Measurements from ENCODE around the gene HCAR3. TPM values are rescaled to one million over a fixed set of nuclear protein-coding genes. Genes with fewer than 3 reads are reported as not detected.

HCAR3 gene
- total RNA-seq, 3 donors from 2014 or later, result 0.96 to 4.8 (median 2.6) TPM

DNA sequence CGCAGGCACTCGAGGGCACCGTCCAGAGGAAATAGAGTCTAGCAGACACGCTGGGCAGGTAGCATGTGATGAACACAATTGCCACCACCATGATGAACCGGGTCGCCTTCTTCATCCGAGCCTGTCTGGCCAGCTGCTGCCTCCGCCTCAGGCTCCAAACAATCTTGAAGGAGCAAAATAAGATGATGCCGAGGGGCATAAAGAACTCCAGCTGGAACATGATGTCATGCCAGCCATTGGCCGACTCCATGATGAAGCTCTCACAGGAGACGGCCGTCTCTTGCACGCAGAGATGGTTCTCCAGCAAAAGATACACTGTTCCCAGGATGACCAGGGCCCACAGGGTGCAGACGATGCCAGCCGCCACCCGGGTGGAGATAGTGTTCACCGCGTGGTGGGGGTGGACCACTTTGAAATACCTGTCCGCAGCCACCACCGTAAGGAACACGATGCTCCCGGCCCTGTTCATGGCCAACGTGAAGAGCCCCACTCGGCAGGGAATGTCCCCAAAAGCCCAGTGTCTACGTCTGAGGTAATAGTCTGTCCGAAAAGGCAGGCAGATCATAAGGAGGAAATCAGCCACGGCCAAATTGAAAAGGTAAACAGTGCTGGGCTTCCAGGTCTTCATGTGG lies 13.1 kb upstream of the HCAR3 start:
- Histone ChIP-seq H3K27me3 (no peaks in the 10 kb centered on the region), H3K36me3 (no peaks in the 10 kb centered on the region), H3K4me1 (no peaks in the 10 kb centered on the region), H3K27ac (peak overlapping the region; percentile 86 to 90), H3K9me3 (no peaks in the 10 kb centered on the region), H3K4me3 (peak overlapping the region in 2 of 3 donors; percentile 60 to 79)
- DNase-seq (ENCODE audit: low spot score in 2 of 2), result no peak
- intact Hi-C loops (cut with DNase I; ENCODE audit: low total_unique reads), result loop anchor here (10.0 kb wide), 1 partner anchor 85 kb away; no protein-coding TSS in a partner anchor
- no peak for TF ChIP-seq POLR2A (IDR thresholded peaks at IDR 0.05)
- TF ChIP-seq, protein P1, sequence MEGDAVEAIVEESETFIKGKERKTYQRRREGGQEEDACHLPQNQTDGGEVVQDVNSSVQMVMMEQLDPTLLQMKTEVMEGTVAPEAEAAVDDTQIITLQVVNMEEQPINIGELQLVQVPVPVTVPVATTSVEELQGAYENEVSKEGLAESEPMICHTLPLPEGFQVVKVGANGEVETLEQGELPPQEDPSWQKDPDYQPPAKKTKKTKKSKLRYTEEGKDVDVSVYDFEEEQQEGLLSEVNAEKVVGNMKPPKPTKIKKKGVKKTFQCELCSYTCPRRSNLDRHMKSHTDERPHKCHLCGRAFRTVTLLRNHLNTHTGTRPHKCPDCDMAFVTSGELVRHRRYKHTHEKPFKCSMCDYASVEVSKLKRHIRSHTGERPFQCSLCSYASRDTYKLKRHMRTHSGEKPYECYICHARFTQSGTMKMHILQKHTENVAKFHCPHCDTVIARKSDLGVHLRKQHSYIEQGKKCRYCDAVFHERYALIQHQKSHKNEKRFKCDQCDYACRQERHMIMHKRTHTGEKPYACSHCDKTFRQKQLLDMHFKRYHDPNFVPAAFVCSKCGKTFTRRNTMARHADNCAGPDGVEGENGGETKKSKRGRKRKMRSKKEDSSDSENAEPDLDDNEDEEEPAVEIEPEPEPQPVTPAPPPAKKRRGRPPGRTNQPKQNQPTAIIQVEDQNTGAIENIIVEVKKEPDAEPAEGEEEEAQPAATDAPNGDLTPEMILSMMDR (IDR thresholded peaks at IDR 0.05), result no peak
- TF ChIP-seq POLR2AphosphoS5 (IDR thresholded peaks at IDR 0.05), result no peak

- Histone ChIP-seq H3K36me3 (no peaks in the 10 kb centered on the region), H3K4me1 (no peaks in the 10 kb centered on the region), H3K4me3 (peak overlapping the region in 2 of 3 donors; percentile 50 to 60), H3K27ac (peak overlapping the region; percentile 79 to 86), H3K9me3 (no peaks in the 10 kb centered on the region), H3K27me3 (no peaks in the 10 kb centered on the region)
- peak in 1 of 2 donors; percentile 40 for DNase-seq (ENCODE audit: low spot score in 2 of 2)
- intact Hi-C loops (cut with DNase I; ENCODE audit: low total_unique reads), result no loop called here
- TF ChIP-seq POLR2A (IDR thresholded peaks at IDR 0.05) (no peak), POLR2AphosphoS5 (IDR thresholded peaks at IDR 0.05) (no peak)
- TF ChIP-seq, protein P1 (IDR thresholded peaks at IDR 0.05), result no peak
These were observed 9.5 kb upstream of the HCAR3 start for GRCh38 chr12:122726080-122726558.

DNA sequence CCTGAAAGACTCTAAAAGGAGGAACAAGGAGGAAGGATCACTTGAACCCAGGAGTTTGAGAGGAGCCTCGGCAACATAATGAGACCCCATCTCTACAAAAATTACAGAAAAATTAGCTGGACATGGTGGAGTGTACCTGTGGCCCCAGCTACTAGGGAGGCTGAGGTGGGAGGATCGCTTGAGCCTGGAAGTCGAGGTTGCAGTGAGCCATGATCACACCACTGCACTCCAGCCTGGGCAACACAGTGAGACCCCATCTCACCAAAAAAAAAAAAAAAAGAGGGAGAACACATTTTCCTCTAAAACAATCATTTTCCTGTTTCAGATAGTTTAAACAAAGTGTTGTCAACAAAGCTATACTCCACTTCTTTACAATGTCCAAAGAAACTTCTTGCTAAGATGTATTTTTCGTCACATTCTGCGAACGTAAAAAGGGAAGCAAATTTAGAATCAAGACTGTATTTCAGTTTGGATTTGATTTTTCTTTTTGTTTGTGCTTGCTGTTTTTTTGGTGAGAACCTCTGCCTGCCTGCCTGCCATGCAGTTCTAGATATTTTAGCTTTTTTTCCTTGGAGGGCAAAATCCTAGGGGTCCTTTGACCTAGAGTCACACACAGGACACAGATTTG lies 9.0 kb upstream of the HCAR3 start:
- TF ChIP-seq POLR2A (IDR thresholded peaks at IDR 0.05) (no peak), POLR2AphosphoS5 (IDR thresholded peaks at IDR 0.05) (no peak)
- TF ChIP-seq, protein P1 (IDR thresholded peaks at IDR 0.05), result no peak
- Histone ChIP-seq H3K4me1 (no peaks in the 10 kb centered on the region), H3K36me3 (no peaks in the 10 kb centered on the region), H3K27me3 (no peaks in the 10 kb centered on the region), H3K9me3 (no peaks in the 10 kb centered on the region), H3K4me3 (peak overlapping the region in 2 of 3 donors; percentile 50 to 60), H3K27ac (peak overlapping the region; percentile 79 to 86)
- DNase-seq (ENCODE audit: low spot score in 2 of 2), result no peak
- intact Hi-C loops (cut with DNase I; ENCODE audit: low total_unique reads), result no loop called here

- TF ChIP-seq, protein P1 (IDR thresholded peaks at IDR 0.05), result no peak
- intact Hi-C loops (cut with DNase I; ENCODE audit: low total_unique reads), result no loop called here
- Histone ChIP-seq H3K9me3 (no peaks in the 10 kb centered on the region), H3K27ac (peak overlapping the region; percentile 79 to 86), H3K36me3 (no peaks in the 10 kb centered on the region), H3K27me3 (no peaks in the 10 kb centered on the region), H3K4me3 (no peak overlapping the region), H3K4me1 (no peaks in the 10 kb centered on the region)
- DNase-seq (ENCODE audit: low spot score in 2 of 2), result no peak
These were observed 8.1 kb upstream of the HCAR3 start for GRCh38 chr12:122724641-122725243.

DNA sequence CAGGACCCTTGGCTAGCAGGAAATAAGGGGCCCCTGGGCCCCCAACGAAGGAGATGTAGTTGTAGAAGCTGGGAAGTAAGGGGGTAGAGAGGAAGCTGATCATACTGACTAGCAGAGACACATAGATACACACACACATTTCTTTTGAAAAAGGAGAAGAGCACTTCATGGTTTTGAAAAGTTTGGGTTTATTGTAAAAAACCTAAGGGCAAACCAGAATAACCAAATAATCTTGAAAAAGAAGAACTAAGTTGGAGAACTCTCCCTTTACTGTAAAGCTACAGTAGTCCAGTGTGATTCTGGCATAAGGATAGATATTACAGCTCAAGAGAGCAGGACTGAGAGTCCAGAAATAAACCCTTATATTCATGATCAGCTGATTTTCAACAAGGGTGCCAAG lies 5.8 kb upstream of the HCAR3 start:
- no peaks in the 10 kb centered on the region for H3K27me3 ChIP-seq
- intact Hi-C loops (cut with DNase I; ENCODE audit: low total_unique reads), result no loop called here
- H3K36me3 ChIP-seq, result no peaks in the 10 kb centered on the region
- no peak for DNase-seq (ENCODE audit: low spot score in 2 of 2)
- H3K4me1 ChIP-seq, result no peaks in the 10 kb centered on the region
- H3K4me3 ChIP-seq, result no peak overlapping the region
- peak overlapping the region; percentile 84 for H3K27ac ChIP-seq
- no peak for TF ChIP-seq POLR2A (IDR thresholded peaks at IDR 0.05)
- TF ChIP-seq POLR2AphosphoS5 (IDR thresholded peaks at IDR 0.05), result no peak
- TF ChIP-seq, protein P1 (IDR thresholded peaks at IDR 0.05), result no peak
- no peaks in the 10 kb centered on the region for H3K9me3 ChIP-seq

All from breast epithelium (tissue), 4 donors.